SK-N-MC (cell line): ENCODE measurements around the gene POLR3E.

Source experiments
- EZH2 ChIP-seq: fragments of 200-600 bp; sonication (generic); IDR thresholded peaks from one replicate; pipeline ENCODE4 v1.6.1; 2017; ENCODE audit warnings: antibody characterized with exemption
- POLR2AphosphoS5 ChIP-seq: IDR thresholded peaks from 2 replicates; pipeline ENCODE4 v1.6.1; 2012; ENCODE audit warnings: mild to moderate bottlenecking, low read depth, low read length, borderline replicate concordance

DNA sequence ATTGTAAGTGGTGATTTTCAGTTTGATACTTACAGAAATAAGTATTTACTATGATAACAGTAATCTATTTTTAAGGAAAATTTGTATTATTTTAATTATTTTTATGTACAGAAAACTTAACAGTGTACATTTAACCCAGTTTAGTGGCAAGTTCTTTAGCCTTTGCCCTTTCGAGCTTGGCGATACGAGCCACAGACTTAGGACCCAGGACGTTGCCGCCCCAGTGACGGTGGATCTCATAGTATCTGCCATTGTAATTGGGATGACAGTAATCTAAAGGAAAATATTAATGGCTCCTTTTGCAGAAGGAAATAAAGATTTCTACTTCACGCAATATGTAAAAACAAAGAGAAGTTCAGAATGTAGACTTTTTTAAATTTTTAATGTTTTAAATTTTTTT lies 82.4 kb downstream of the POLR3E start:
- TF ChIP-seq POLR2AphosphoS5 (no peak), EZH2 (no peak)
